Stimulated activated naive B cell treated with anti-CD40 and anti-IgM and Interleukin-4, amounts not matched to agents 10 μg/mL and 1 μg/mL and 100 μg/mL, for 72 hours (primary cell): ENCODE data around the gene SNX9.
"Not testable (repeated sequence)": the region's sequence is repeated elsewhere in the genome, so short reads cannot be mapped to it uniquely, and the experiment has no call there.

Experiments used
- ATAC-seq, 2 donors: fragments of 150-1000 bp; cut with Tn5 transposase; replicated peaks; 2 replicates each; pipeline ENCODE4 v1.10.0; 2021; ENCODE audit warnings: moderate library complexity in 1 of 2
- DNase-seq: peaks from one replicate; pipeline ENCODE4 v3.0.0; 2021
- H3K27ac Mint-ChIP-seq: one replicate; pipeline ENCODE4 v1.8.0; 2022; ENCODE audit warnings: mild to moderate bottlenecking, mixed read lengths
- H3K27me3 Mint-ChIP-seq, 2 donors: one replicate each; pipeline ENCODE4 v1.8.0; 2022; ENCODE audit warnings: mixed read lengths in 2 of 2
- H3K36me3 Mint-ChIP-seq, 2 donors: one replicate each; pipeline ENCODE4 v1.8.0; 2022; ENCODE audit warnings: mixed read lengths in 2 of 2, mild to moderate bottlenecking in 1 of 2
- H3K4me1 Mint-ChIP-seq, 2 donors: one replicate each; pipeline ENCODE4 v1.8.0; 2022; ENCODE audit warnings: mixed read lengths in 2 of 2, mild to moderate bottlenecking in 1 of 2
- H3K4me3 Mint-ChIP-seq, 2 donors: one replicate each; pipeline ENCODE4 v1.8.0; 2022; ENCODE audit warnings: mild to moderate bottlenecking in 2 of 2, mixed read lengths in 2 of 2, moderate library complexity in 1 of 2
- H3K9me3 Mint-ChIP-seq, 2 donors: one replicate each; pipeline ENCODE4 v1.8.0; 2022; ENCODE audit warnings: mixed read lengths in 2 of 2, mild to moderate bottlenecking in 1 of 2

The SNX9 gene

DNA sequence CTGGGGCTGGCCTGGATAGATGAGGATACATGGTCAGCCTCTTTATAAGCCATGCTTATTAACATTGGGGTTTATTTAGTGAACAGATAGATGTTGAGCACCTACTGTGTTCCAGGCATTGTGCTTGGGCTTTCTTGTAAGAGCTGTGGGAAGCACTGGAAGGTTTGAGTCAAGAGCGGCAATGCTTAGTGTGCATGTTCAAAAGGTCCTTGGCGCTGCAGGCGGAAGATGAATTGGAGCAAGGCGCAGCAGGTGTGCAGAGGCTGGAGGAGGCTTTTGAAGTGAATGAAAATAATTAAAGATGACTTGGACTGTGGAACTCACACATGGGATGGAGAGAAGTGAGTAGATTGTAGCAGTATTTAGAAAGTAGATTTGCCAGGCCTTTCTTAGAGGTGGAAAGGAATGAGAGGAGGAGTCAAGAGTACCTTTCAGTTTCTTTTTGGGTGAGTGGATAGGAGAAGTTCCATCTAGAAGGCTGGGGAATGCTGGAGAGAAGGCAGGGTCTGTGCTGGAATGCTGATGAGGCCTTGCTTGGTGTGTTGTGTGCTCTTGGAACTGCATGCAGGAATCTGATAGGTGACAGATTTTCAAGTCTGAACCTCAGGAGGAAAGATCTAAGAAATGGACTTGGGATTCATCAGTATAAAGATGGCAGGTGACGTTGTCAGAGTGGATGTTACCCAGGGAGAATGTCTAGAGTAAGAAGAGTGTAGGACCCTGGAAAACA lies 26.4 kb downstream of the SNX9 start:
- H3K4me3 Mint-ChIP-seq: peak overlapping the region; percentile 34 to 37
- H3K27ac Mint-ChIP-seq: peak overlapping the region; percentile 32
- peaks cover 43 to 85% of the 10 kb centered on the region in 2 donors for H3K4me1 Mint-ChIP-seq
- H3K27me3 Mint-ChIP-seq: no peaks in the 10 kb centered on the region
- peaks cover 38 to 53% of the 10 kb centered on the region in 2 donors for H3K36me3 Mint-ChIP-seq
- H3K9me3 Mint-ChIP-seq: peaks cover 7 to 11% of the 10 kb centered on the region in 2 donors
- ATAC-seq (no peak), DNase-seq (no peak)

DNA sequence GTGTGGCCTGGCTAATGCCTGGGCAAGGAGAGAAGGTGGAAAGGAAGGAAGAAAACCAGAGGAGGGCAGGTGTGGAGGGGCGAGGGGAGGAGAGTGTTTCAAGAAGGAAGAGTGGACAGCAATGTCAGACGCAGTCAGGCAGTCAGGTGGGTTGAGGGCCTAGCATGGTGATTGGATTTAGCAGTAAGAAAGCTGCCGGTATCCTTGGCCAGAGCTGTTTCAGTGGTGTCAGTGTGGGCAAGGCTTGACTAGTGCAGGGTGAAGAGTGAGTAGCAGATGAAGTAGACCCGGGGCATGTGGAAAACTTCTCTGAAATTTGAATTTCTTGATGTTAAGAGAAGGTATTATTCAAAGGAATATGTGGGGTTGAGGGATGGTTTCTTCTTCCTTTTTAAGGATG lies 27.0 kb downstream of the SNX9 start:
- Mint-ChIP-seq H3K9me3 (peaks cover 11% of the 10 kb centered on the region in 2 donors), H3K36me3 (peaks cover 38 to 56% of the 10 kb centered on the region in 2 donors), H3K27me3 (no peaks in the 10 kb centered on the region), H3K27ac (peak overlapping the region; percentile 32), H3K4me3 (peak overlapping the region in 1 of 2 donors; percentile 34), H3K4me1 (peaks cover 45 to 85% of the 10 kb centered on the region in 2 donors)
- DNase-seq (no peak), ATAC-seq (no peak)

DNA sequence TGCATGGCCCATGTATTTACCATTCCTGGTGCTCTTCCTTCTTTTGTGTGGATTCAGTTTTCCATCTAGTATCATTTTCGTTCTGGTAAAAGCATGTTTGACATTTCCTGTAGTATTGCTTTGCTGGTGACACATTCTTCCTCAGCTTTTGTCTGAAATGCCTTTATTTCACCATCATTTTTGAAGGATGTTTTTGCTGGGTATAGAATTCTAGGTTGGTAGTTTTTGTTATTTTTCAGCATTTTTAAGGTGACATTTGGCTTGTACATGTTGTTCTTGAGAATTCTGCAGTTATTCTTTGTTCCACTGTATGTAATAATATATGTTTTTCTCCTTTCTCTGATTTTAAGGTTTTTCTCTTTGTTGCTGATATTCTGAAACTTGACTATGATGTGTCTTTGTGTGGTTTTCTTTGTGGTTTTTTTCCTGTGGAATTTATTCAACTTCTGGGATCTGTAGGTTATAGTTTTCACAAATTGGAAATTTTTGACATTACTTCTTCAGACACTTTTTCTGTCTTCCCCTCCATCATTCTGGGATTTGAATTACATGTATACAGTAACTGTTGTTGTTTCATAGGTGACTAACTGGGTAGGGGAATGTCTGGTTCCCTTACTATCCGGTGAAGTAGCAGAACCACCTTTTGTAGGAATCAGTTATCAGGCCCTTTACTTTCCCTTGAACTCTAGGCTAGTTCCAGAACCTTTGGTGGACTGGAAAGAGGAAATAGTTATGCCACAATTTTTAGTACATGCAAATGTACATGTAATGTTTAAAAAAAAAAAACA lies 30.2 kb downstream of the SNX9 start:
- H3K36me3 Mint-ChIP-seq: peaks cover 31 to 52% of the 10 kb centered on the region in 2 donors
- peaks cover 11% of the 10 kb centered on the region in 2 donors for H3K9me3 Mint-ChIP-seq
- ATAC-seq (no peak), DNase-seq (no peak)
- no peak overlapping the region for H3K4me3 Mint-ChIP-seq
- H3K27me3 Mint-ChIP-seq: no peaks in the 10 kb centered on the region
- H3K27ac Mint-ChIP-seq: peak overlapping the region; percentile 73
- peaks cover 31 to 62% of the 10 kb centered on the region in 2 donors for H3K4me1 Mint-ChIP-seq

DNA sequence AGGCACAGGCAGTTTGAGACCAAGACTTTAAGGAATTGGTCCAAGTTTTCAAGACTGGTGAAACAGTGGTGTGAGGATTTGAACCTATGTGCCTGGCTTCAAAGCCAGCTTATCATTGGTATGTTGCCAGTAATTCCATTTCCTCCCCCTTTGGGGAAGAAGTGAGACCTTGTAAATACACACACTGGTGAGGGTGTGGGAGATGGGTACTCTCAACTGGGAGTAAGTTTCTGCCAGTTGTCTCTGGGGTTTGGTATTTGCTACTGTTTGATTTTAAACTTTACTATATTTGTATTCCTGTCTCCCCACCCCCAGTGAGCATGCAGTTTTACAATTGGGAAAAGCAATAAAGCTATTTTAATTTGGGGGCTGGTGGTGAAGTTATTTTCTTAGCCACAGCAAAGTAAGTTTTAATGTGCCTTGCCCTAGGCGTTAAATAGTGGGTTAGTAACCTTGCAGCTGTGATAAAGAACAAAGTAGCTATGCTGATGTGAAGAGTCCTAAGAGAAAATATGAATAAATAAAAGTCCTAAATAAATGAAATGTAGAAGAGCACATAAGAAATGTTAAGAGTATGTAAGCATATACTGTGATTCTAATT lies 31.0 kb downstream of the SNX9 start:
- H3K9me3 Mint-ChIP-seq: peaks cover 11 to 16% of the 10 kb centered on the region in 2 donors
- DNase-seq (no peak), ATAC-seq (no peak)
- H3K4me1 Mint-ChIP-seq: peaks cover 30 to 62% of the 10 kb centered on the region in 2 donors
- no peaks in the 10 kb centered on the region for H3K27me3 Mint-ChIP-seq
- H3K27ac Mint-ChIP-seq: no peak overlapping the region
- H3K4me3 Mint-ChIP-seq: no peak overlapping the region
- H3K36me3 Mint-ChIP-seq: peaks cover 36 to 58% of the 10 kb centered on the region in 2 donors

DNA sequence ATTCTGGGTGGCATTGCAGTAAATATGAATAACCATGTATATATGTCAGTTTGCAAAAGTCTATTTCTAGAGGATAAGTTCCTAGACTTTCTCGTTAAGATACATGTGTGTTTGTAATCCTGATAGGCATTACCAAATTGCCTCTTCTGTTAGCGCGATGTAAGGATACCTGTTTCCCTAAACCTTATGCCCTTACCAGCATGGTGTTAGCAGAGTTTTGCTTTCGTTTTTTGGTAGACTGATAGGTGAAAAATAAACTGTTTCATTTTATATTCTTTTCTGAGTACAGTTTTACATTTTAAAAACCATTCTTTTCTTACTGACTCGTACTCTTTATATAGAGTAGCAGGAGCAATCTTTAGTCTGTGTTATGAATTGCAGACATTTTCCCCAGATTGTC lies 32.3 kb downstream of the SNX9 start:
- DNase-seq: no peak
- Mint-ChIP-seq H3K27ac (no peak overlapping the region), H3K36me3 (peaks cover 24 to 50% of the 10 kb centered on the region in 2 donors), H3K4me3 (no peak overlapping the region), H3K9me3 (peaks cover 11 to 14% of the 10 kb centered on the region in 2 donors), H3K4me1 (peaks cover 22 to 60% of the 10 kb centered on the region in 2 donors), H3K27me3 (no peaks in the 10 kb centered on the region)
- no peak for ATAC-seq

DNA sequence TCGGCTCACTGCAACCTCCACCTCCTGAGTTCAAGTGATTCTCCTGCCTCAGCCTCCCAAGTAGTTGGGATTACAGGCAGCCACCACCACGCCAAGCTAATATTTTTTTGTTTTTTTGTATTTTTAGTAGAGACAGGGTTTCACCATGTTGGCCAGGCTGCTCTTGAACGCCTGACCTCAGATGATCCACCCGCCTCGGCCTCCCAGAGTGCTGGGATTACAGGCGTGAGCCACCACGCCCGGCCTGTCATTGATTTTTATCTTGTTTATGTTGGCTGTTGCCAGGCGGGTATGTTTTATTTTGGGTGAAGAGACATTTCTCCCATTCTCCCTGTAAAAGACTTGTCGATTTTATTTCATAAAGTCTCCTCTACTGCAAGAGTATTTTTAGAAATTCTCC lies 32.8 kb downstream of the SNX9 start:
- H3K27me3 Mint-ChIP-seq, H3K4me3 Mint-ChIP-seq, H3K27ac Mint-ChIP-seq, DNase-seq, ATAC-seq: not testable (repeated sequence)
- H3K9me3 Mint-ChIP-seq: peaks cover 11 to 14% of the 10 kb centered on the region in 2 donors
- H3K36me3 Mint-ChIP-seq: peaks cover 24 to 49% of the 10 kb centered on the region in 2 donors
- peaks cover 24 to 60% of the 10 kb centered on the region in 2 donors for H3K4me1 Mint-ChIP-seq

DNA sequence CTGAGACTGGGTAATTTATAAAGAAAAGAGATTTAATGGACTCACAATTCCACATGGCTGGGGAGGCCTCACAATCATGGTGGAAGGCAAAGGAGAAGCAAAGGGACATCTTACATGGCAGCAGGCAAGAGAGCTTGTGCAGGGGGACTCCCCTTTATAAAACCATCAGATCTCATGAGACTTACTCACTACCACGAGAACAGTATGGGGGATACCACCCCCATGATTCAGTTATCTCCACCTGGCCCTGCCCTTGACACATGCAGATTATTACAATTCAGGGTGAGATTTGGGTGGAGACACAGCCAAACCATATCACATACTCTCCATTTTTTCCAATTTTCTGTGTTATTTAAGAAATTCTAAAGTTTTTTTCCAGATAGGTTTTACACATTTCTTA lies 35.6 kb downstream of the SNX9 start:
- not testable (repeated sequence) for DNase-seq, H3K27me3 Mint-ChIP-seq, H3K9me3 Mint-ChIP-seq, H3K4me3 Mint-ChIP-seq, H3K27ac Mint-ChIP-seq, ATAC-seq
- Mint-ChIP-seq H3K4me1 (peaks cover 27 to 66% of the 10 kb centered on the region in 2 donors), H3K36me3 (peaks cover 13 to 36% of the 10 kb centered on the region in 2 donors)

DNA sequence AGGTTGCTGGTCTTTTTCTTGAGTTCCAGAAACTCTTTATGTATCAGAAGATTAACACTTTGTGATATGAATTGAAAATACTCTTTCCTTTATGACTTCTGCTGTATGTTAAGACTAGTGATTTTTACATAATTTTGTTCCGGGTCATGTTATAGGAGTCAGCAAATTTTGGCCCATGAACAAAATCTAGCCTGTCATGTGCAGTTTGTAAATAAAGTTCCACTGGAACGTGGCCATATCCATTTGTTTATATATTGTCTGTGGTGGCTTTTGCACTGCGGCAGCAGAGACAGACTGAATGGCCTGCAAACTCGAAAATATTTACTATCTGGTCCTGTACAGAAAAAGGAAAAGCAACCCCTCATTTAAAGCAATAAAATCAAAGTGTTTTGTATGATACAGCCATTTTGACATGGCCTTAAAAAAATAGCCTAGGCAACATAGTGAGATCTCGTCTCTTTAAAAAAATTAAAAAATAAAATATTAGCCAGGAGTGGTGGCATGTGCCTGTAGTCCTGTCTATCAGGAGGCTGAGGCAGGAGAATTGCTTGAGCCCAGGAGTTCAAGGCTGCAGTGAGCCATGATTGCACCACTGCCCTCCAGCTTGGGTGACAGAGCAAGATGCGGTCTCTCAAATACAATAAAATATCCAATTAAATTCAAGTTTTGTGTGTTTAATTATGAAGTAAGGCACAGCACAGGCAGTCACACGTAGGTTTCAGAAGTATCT lies 36.9 kb downstream of the SNX9 start:
- Mint-ChIP-seq H3K27me3 (no peaks in the 10 kb centered on the region), H3K36me3 (peaks cover 21 to 40% of the 10 kb centered on the region in 2 donors), H3K9me3 (peaks cover 1 to 5% of the 10 kb centered on the region in 2 donors), H3K27ac (no peak overlapping the region), H3K4me3 (no peak overlapping the region), H3K4me1 (peaks cover 27 to 62% of the 10 kb centered on the region in 2 donors)
- no peak for ATAC-seq
- DNase-seq: no peak

DNA sequence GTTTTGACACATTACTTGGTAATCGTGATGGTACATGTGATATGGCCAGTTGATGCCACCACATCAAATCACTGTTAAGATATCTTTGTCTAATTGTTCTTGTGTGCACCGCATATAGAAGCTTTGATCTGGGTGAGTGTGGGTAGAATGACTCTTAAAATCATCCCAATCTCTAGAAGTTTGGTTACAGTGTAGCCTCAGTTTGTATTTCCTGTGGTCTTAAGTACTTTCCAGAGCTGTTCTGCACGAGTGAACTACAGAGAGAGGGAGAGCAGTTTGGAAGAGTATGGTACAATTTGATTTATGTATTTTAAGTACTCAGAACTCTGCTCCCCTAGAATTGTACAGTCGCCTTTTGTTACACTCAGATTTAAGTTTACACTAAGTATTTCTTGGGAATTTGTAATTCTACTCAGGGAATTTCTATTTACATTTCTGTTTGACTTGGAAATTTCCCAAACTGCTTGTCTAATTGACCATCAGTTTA lies 37.5 kb downstream of the SNX9 start:
- Mint-ChIP-seq H3K27me3 (no peaks in the 10 kb centered on the region), H3K9me3 (peaks cover 0 to 5% of the 10 kb centered on the region in 2 donors), H3K4me3 (no peak overlapping the region), H3K36me3 (peaks cover 23 to 38% of the 10 kb centered on the region in 2 donors), H3K4me1 (peaks cover 25 to 57% of the 10 kb centered on the region in 2 donors), H3K27ac (no peak overlapping the region)
- DNase-seq (no peak), ATAC-seq (peak; percentile 41 to 53)

DNA sequence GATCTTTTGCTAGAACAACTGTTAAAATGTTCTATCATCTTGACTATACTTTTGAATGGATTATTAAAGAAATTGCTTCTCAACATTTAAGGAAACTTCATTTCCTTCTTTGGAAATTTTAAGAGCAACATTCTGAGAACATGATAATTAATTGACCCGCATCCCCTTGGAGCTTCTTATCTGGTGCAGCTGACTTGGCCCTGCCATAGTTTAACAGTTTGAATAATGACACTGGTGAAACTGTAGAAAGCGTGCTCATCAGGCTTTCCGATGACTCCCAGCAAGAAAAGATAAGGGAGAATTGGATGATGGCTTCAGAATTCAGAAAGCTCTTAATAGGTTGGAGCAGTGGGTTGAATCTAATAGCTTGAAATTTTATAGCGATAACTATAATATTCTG lies 38.1 kb downstream of the SNX9 start:
- Mint-ChIP-seq H3K27ac (no peak overlapping the region), H3K4me1 (peaks cover 25 to 57% of the 10 kb centered on the region in 2 donors), H3K9me3 (peaks cover 0 to 5% of the 10 kb centered on the region in 2 donors), H3K4me3 (no peak overlapping the region), H3K27me3 (no peaks in the 10 kb centered on the region), H3K36me3 (peaks cover 23 to 36% of the 10 kb centered on the region in 2 donors)
- no peak for DNase-seq
- ATAC-seq: no peak

DNA sequence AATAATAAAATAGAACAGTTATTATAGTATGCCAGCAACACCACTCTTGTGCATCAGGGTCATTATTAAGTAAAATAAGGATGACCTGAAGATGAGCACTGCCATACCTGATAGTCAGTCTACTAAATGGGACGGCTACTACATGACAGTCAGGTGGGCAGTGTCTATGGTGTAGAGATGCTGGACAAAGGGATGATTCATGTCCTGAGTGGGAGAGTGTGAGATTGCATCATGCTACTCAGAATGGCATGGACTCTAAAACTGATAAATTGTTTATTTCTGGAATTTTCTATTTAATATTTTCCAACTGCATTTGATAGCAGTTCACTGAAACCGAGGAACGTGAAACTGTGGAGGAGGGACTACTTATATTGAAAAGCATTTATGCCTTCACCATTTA lies 38.8 kb downstream of the SNX9 start:
- Mint-ChIP-seq H3K27ac (no peak overlapping the region), H3K27me3 (no peaks in the 10 kb centered on the region), H3K36me3 (peaks cover 23 to 36% of the 10 kb centered on the region in 2 donors), H3K4me3 (no peak overlapping the region), H3K4me1 (peaks cover 25 to 57% of the 10 kb centered on the region in 2 donors), H3K9me3 (peaks cover 0 to 5% of the 10 kb centered on the region in 2 donors)
- ATAC-seq (no peak), DNase-seq (no peak)

DNA sequence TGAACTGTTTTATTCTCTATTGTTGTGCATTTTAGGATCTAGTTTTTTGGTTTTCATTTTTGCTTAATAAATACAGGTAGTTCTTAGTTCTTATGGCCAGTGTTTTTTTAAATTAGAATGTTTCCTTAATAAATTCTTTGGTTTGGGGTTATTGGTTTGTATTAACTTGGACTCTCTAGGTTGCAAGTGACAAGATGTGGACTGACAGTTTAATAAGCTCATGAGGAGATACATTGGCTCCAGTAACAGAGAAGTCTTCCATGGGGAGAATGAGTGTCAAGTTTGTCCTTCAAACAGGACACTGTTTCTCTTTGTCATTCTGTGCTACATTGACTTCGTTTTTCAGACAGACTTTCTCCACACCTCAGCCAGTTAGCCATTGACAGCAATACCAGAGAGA lies 39.7 kb downstream of the SNX9 start:
- Mint-ChIP-seq H3K4me3 (no peak overlapping the region), H3K9me3 (peaks cover 0 to 5% of the 10 kb centered on the region in 2 donors), H3K27me3 (no peaks in the 10 kb centered on the region), H3K27ac (no peak overlapping the region), H3K4me1 (peaks cover 27 to 62% of the 10 kb centered on the region in 2 donors), H3K36me3 (peaks cover 23 to 36% of the 10 kb centered on the region in 2 donors)
- no peak for DNase-seq
- ATAC-seq: no peak

DNA sequence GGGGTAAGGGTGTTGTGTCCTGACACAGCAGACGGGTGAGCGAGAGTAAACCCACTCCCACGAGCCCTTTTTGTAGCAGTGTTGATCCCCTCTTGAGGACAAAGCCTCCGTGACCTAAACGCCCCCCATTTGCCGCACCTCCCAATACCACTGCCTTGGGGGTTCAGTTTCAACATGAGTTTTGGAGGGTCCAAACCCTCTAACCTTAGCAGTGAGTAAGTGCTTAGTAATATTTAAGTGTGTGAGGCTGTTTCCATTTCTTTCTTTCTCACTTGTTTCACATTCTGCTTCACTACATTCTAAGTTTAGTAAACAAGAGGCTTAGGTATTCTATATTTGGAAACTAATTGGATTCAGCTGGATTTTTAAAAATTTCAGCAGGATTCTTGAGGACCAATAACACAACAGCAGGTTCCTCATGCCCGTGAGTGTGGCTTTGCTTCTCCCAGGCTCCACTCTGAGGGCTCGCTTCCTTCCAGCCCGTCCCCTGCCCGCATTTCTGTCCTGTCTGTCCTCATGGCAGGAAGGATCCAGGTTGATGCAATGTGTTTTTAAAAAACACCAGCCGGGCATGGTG lies 41.2 kb downstream of the SNX9 start:
- H3K4me1 Mint-ChIP-seq: peaks cover 18 to 47% of the 10 kb centered on the region in 2 donors

More for the DNA sequence above, 41.2 kb downstream of the SNX9 start:
- H3K27me3 Mint-ChIP-seq: no peaks in the 10 kb centered on the region
- H3K9me3 Mint-ChIP-seq: no peaks in the 10 kb centered on the region
- H3K4me3 Mint-ChIP-seq: no peak overlapping the region
- peaks cover 15 to 22% of the 10 kb centered on the region in 2 donors for H3K36me3 Mint-ChIP-seq
- DNase-seq (no peak), ATAC-seq (no peak)
- peak overlapping the region; percentile 67 for H3K27ac Mint-ChIP-seq
